HepG2 (cell line): Measurements from ENCODE around the gene KL.

Experiments
- DRAP1 ChIP-seq: IDR thresholded peaks from 2 replicates; pipeline ENCODE4 v1.6.1; 2016; ENCODE audit warnings: missing genetic modification reagents, missing compliant biosample characterization
- EZH2 ChIP-seq: conservative IDR thresholded peaks from 2 replicates; pipeline ENCODE4 v1.6.1; 2012; ENCODE audit warnings: mild to moderate bottlenecking, low read depth, low read length, moderate library complexity
- FLYWCH1 ChIP-seq: sonication (generic); formaldehyde crosslinking; IDR thresholded peaks from 2 replicates; pipeline ENCODE4 v1.8.1; 2023; ENCODE audit warnings: mild to moderate bottlenecking, missing genetic modification reagents
- GTF2F1 ChIP-seq: fragments of 150-350 bp; IDR thresholded peaks from 2 replicates; pipeline ENCODE4 v1.6.1; 2014; ENCODE audit warnings: low read length
- JUND ChIP-seq: sonication (generic); formaldehyde crosslinking; IDR thresholded peaks from 2 replicates; pipeline ENCODE4 v1.8.0; 2022; ENCODE audit warnings: mild to moderate bottlenecking, missing genetic modification reagents
- RAD21 ChIP-seq: fragments of 450-650 bp; formaldehyde crosslinking; IDR thresholded peaks from 2 replicates; pipeline ENCODE4 v1.5.0; 2020; ENCODE audit warnings: mild to moderate bottlenecking
- RFX3 ChIP-seq: IDR thresholded peaks from 2 replicates; pipeline ENCODE4 v1.6.1; 2016; ENCODE audit warnings: missing biosample characterization, missing genetic modification reagents
- SAP130 ChIP-seq: IDR thresholded peaks from 2 replicates; pipeline ENCODE4 v1.6.1; 2016; ENCODE audit warnings: low read depth
- SRF ChIP-seq: IDR thresholded peaks from 2 replicates; pipeline ENCODE4 v1.6.1; 2011; ENCODE audit warnings: mild to moderate bottlenecking, low read depth, low read length, moderate library complexity
- TBX2 ChIP-seq: sonication (generic); formaldehyde crosslinking; IDR thresholded peaks from 2 replicates; pipeline ENCODE4 v1.5.0; 2020; ENCODE audit warnings: missing genetic modification reagents, mild to moderate bottlenecking, borderline replicate concordance
- ZBTB1 ChIP-seq: sonication (generic); formaldehyde crosslinking; IDR thresholded peaks from 2 replicates; pipeline ENCODE4 v1.4.0; 2020; ENCODE audit warnings: missing genetic modification reagents, borderline replicate concordance
- ZNF678 ChIP-seq: sonication (generic); formaldehyde crosslinking; IDR thresholded peaks from 2 replicates; pipeline ENCODE4 v1.4.0; 2020; ENCODE audit warnings: mild to moderate bottlenecking, missing genetic modification reagents

GRCh38 chr13:33073338-33073737, 57.1 kb downstream of the KL start:
- TF ChIP-seq SAP130, result no peak
- TF ChIP-seq DRAP1 (CRISPR knock-in tag), result no peak
- no peak for TF ChIP-seq ZBTB1 (CRISPR knock-in tag)
- TF ChIP-seq EZH2, result no peak
- no peak for TF ChIP-seq ZNF678 (CRISPR knock-in tag)
- TF ChIP-seq RAD21 (CRISPR knock-in tag), result no peak
- TF ChIP-seq JUND, result no peak
- TF ChIP-seq RFX3 (CRISPR knock-in tag), result no peak
- no peak for TF ChIP-seq GTF2F1
- no peak for TF ChIP-seq SRF
- no peak for TF ChIP-seq TBX2
- no peak for TF ChIP-seq FLYWCH1 (CRISPR knock-in tag)
